HEK293 (cell line): Measurements from ENCODE around the gene TBC1D22A.

Source experiments
- CTCF ChIA-PET: fragments of 350-600 bp; formaldehyde crosslinking; extraction: SDS; loops from one replicate; lab custom pipeline; 2021; ENCODE audit warnings: antibody characterized with exemption; lab: Yijun Ruan, JAX
- POLR2A ChIA-PET: fragments of 300-600 bp; formaldehyde crosslinking; extraction: SDS; loops from one replicate; lab custom pipeline; 2020; ENCODE audit warnings: antibody characterized with exemption, inconsistent platforms; lab: Yijun Ruan, JAX
- H3K27ac ChIP-seq: fragments of 200-500 bp; sonication (Bioruptor generic); 2 replicates; pipeline ENCODE4 v1.5.1; 2014; ENCODE audit warnings: low read depth, low read length, control low read depth, inconsistent platforms; ENCODE audit errors: extremely low read depth
- H3K36me3 ChIP-seq, 2 experiments: fragments of 200-500 bp in 1 of 2; sonication (Bioruptor generic) in 1 of 2; 1 replicate in 1 of 2; 2 replicates in 1 of 2; pipeline ENCODE4 v1.5.1; 2014 to 2017; ENCODE audit warnings: inconsistent platforms in 2 of 2, low read length in 2 of 2; ENCODE audit not compliant: control insufficient read depth in 2 of 2, insufficient read depth in 1 of 2
- H3K4me1 ChIP-seq: fragments of 200-500 bp; sonication (Bioruptor generic); 2 replicates; pipeline ENCODE4 v1.5.1; 2014; ENCODE audit warnings: mild to moderate bottlenecking, low read length, inconsistent platforms; ENCODE audit not compliant: control insufficient read depth, insufficient read depth
- H3K4me3 ChIP-seq: 2 replicates; pipeline ENCODE4 v1.5.1; 2011; ENCODE audit warnings: low read depth, mild to moderate bottlenecking, control low read depth, low read length, moderate library complexity
- H3K9me3 ChIP-seq: fragments of 200-500 bp; sonication (Bioruptor generic); 2 replicates; pipeline ENCODE4 v1.5.1; 2014; ENCODE audit warnings: low read depth, low read length, inconsistent platforms; ENCODE audit not compliant: control insufficient read depth, insufficient read depth
- EGR2 ChIP-seq: fragments of 450-650 bp; formaldehyde crosslinking; IDR thresholded peaks from 2 replicates; pipeline ENCODE4 v1.5.1; 2016; ENCODE audit warnings: low read depth, missing biosample characterization, missing genetic modification characterization
- GLI2 ChIP-seq: fragments of 450-650 bp; formaldehyde crosslinking; IDR thresholded peaks from 2 replicates; pipeline ENCODE4; 2017; ENCODE audit warnings: missing biosample characterization, missing genetic modification characterization, low read depth, borderline replicate concordance
- GLIS2 ChIP-seq: fragments of 450-650 bp; formaldehyde crosslinking; IDR thresholded peaks from 2 replicates; pipeline ENCODE4 v1.5.1; 2016; ENCODE audit warnings: missing biosample characterization, missing genetic modification characterization
- HOXC10 ChIP-seq: sonication (generic); formaldehyde crosslinking; IDR thresholded peaks from 2 replicates; pipeline ENCODE4 v1.8.1; 2023; ENCODE audit warnings: mild to moderate bottlenecking, missing genetic modification reagents
- KLF7 ChIP-seq: fragments of 450-650 bp; formaldehyde crosslinking; IDR thresholded peaks from 2 replicates; pipeline ENCODE4 v1.5.1; 2016; ENCODE audit warnings: missing biosample characterization, missing genetic modification characterization, borderline replicate concordance
- MYNN ChIP-seq: fragments of 450-650 bp; formaldehyde crosslinking; IDR thresholded peaks from 2 replicates; pipeline ENCODE4 v1.5.1; 2016; ENCODE audit warnings: missing biosample characterization, missing genetic modification characterization, borderline replicate concordance
- OSR2 ChIP-seq: fragments of 450-650 bp; formaldehyde crosslinking; IDR thresholded peaks from 2 replicates; pipeline ENCODE4 v1.5.1; 2016; ENCODE audit warnings: missing biosample characterization, missing genetic modification characterization
- SETDB1 ChIP-seq: IDR thresholded peaks from one replicate; pipeline ENCODE4 v1.6.1; 2017; ENCODE audit warnings: mild to moderate bottlenecking, low read length, moderate library complexity, mixed read lengths; ENCODE audit not compliant: insufficient read length
- ZBTB17 ChIP-seq: fragments of 450-650 bp; formaldehyde crosslinking; IDR thresholded peaks from 2 replicates; pipeline ENCODE4 v1.5.1; 2016; ENCODE audit warnings: missing biosample characterization, missing genetic modification characterization
- ZBTB7A ChIP-seq: fragments of 450-650 bp; formaldehyde crosslinking; IDR thresholded peaks from 2 replicates; pipeline ENCODE4 v1.5.1; 2016; ENCODE audit warnings: low read depth, missing biosample characterization, missing genetic modification characterization
- ZFHX2 ChIP-seq: fragments of 450-650 bp; formaldehyde crosslinking; conservative IDR thresholded peaks from 2 replicates; pipeline ENCODE4 v1.5.1; 2016; ENCODE audit warnings: missing biosample characterization, missing genetic modification characterization
- ZNF184 ChIP-seq: fragments of 450-650 bp; IDR thresholded peaks from 2 replicates; pipeline ENCODE4 v1.5.1; 2018; ENCODE audit warnings: missing biosample characterization, mild to moderate bottlenecking, missing genetic modification characterization
- ZNF248 ChIP-seq: fragments of 450-650 bp; formaldehyde crosslinking; IDR thresholded peaks from 2 replicates; pipeline ENCODE4 v1.5.1; 2017; ENCODE audit warnings: missing biosample characterization, missing genetic modification characterization
- ZNF433 ChIP-seq: fragments of 450-650 bp; formaldehyde crosslinking; IDR thresholded peaks from 2 replicates; pipeline ENCODE4 v1.5.1; 2016; ENCODE audit warnings: missing biosample characterization, missing genetic modification characterization, low read depth
- ZNF514 ChIP-seq: fragments of 450-650 bp; formaldehyde crosslinking; IDR thresholded peaks from 2 replicates; pipeline ENCODE4 v1.5.1; 2016; ENCODE audit warnings: missing biosample characterization, missing genetic modification characterization
- ZNF558 ChIP-seq: fragments of 450-650 bp; formaldehyde crosslinking; IDR thresholded peaks from 2 replicates; pipeline ENCODE4 v1.5.1; 2016; ENCODE audit warnings: missing biosample characterization, missing genetic modification characterization
- ZNF560 ChIP-seq: fragments of 450-650 bp; formaldehyde crosslinking; IDR thresholded peaks from 2 replicates; pipeline ENCODE4 v1.5.1; 2017; ENCODE audit warnings: missing biosample characterization, missing genetic modification characterization, borderline replicate concordance
- TF ChIP-seq, protein P1 (sequence below): fragments of 450-650 bp; formaldehyde crosslinking; IDR thresholded peaks from 2 replicates; pipeline ENCODE4 v1.5.1; 2016; ENCODE audit warnings: missing biosample characterization, missing genetic modification characterization
- TF ChIP-seq, protein P2 (sequence below): fragments of 450-650 bp; formaldehyde crosslinking; IDR thresholded peaks from 2 replicates; pipeline ENCODE4 v1.5.0; 2017; ENCODE audit warnings: missing biosample characterization, missing genetic modification characterization, borderline replicate concordance
- TF ChIP-seq, protein P3 (sequence below): fragments of 450-650 bp; formaldehyde crosslinking; IDR thresholded peaks from 2 replicates; pipeline ENCODE4 v1.5.1; 2016; ENCODE audit warnings: missing biosample characterization, missing genetic modification characterization
- TF ChIP-seq, protein P4 (sequence below): fragments of 450-650 bp; formaldehyde crosslinking; IDR thresholded peaks from 2 replicates; pipeline ENCODE4 v1.5.1; 2016; ENCODE audit warnings: missing biosample characterization, missing genetic modification characterization
- TF ChIP-seq, protein P5 (sequence below): fragments of 450-650 bp; formaldehyde crosslinking; IDR thresholded peaks from 2 replicates; pipeline ENCODE4 v1.5.1; 2017; ENCODE audit warnings: missing biosample characterization, missing genetic modification characterization

Gene TBC1D22A

DNA sequence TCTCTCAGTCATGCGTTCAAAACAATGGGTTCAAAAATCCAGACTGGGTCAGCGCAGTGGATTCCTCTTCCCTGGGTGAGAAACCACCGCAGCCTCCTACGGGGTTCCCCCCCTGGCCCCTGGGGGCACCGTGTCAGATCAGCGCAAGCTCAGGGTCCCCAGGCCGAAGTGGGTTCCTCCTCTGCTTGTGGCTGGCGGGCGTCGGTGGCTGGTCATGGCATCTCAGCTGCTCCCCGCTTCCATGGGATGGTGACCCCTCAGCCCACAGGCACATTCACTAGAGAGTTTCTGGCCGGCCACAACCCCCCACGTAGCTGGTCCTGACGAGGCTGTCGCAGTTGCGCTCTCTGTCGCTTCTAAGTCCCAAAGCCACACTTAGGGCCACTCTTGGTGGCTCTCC is 389.8 kb downstream of the TBC1D22A start:
- ChIA-PET POLR2A (no interaction called here), CTCF (no interaction called here)
- Histone ChIP-seq H3K9me3 (no peaks in the 10 kb centered on the region), H3K4me1 (no peaks in the 10 kb centered on the region), H3K27ac (no peak overlapping the region), H3K36me3 (no peaks in the 10 kb centered on the region), H3K4me3 (no peak overlapping the region)
- TF ChIP-seq KLF7 (tag by site-specific recombination) (no peak), ZNF558 (no peak), ZBTB17 (tag by site-specific recombination) (no peak), GLI2 (tag by site-specific recombination) (no peak)
- TF ChIP-seq, protein P1, sequence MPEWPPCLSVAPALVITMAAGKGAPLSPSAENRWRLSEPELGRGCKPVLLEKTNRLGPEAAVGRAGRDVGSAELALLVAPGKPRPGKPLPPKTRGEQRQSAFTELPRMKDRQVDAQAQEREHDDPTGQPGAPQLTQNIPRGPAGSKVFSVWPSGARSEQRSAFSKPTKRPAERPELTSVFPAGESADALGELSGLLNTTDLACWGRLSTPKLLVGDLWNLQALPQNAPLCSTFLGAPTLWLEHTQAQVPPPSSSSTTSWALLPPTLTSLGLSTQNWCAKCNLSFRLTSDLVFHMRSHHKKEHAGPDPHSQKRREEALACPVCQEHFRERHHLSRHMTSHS (tag by site-specific recombination), result no peak

DNA sequence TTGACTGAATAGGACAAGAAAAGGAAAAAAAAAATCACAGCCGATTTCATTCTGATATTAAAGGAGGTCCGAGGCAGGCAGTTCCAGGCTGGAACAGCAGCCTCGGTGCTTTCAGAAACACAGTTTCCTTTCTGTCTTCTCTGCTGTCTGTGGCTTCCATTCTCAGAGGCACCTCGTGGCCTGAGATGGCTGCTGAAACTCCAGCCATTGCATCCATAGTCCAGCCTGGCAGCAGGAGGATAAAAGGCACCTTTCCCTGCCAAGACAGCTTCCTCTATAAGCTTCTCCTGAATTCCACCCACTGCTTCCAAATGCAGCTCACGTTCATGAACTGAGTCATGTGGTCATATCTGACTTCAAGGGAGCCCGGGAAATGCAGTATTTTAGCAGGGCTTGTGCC is 390.5 kb downstream of the TBC1D22A start:
- Histone ChIP-seq H3K4me3 (no peak overlapping the region), H3K4me1 (no peaks in the 10 kb centered on the region), H3K9me3 (no peaks in the 10 kb centered on the region), H3K36me3 (no peaks in the 10 kb centered on the region), H3K27ac (no peak overlapping the region)
- CTCF ChIA-PET, result no interaction called here
- no peak for TF ChIP-seq ZBTB7A (tag by site-specific recombination)
- TF ChIP-seq, protein P2, sequence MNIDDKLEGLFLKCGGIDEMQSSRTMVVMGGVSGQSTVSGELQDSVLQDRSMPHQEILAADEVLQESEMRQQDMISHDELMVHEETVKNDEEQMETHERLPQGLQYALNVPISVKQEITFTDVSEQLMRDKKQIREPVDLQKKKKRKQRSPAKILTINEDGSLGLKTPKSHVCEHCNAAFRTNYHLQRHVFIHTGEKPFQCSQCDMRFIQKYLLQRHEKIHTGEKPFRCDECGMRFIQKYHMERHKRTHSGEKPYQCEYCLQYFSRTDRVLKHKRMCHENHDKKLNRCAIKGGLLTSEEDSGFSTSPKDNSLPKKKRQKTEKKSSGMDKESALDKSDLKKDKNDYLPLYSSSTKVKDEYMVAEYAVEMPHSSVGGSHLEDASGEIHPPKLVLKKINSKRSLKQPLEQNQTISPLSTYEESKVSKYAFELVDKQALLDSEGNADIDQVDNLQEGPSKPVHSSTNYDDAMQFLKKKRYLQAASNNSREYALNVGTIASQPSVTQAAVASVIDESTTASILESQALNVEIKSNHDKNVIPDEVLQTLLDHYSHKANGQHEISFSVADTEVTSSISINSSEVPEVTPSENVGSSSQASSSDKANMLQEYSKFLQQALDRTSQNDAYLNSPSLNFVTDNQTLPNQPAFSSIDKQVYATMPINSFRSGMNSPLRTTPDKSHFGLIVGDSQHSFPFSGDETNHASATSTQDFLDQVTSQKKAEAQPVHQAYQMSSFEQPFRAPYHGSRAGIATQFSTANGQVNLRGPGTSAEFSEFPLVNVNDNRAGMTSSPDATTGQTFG (tag by site-specific recombination), result no peak
- TF ChIP-seq SETDB1, result peak; percentile 23
- TF ChIP-seq, protein P3, sequence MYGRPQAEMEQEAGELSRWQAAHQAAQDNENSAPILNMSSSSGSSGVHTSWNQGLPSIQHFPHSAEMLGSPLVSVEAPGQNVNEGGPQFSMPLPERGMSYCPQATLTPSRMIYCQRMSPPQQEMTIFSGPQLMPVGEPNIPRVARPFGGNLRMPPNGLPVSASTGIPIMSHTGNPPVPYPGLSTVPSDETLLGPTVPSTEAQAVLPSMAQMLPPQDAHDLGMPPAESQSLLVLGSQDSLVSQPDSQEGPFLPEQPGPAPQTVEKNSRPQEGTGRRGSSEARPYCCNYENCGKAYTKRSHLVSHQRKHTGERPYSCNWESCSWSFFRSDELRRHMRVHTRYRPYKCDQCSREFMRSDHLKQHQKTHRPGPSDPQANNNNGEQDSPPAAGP (tag by site-specific recombination), result no peak
- TF ChIP-seq ZBTB17 (tag by site-specific recombination), result no peak
- TF ChIP-seq HOXC10, result no peak
- TF ChIP-seq ZNF184 (tag by site-specific recombination), result no peak
- TF ChIP-seq, protein P4, sequence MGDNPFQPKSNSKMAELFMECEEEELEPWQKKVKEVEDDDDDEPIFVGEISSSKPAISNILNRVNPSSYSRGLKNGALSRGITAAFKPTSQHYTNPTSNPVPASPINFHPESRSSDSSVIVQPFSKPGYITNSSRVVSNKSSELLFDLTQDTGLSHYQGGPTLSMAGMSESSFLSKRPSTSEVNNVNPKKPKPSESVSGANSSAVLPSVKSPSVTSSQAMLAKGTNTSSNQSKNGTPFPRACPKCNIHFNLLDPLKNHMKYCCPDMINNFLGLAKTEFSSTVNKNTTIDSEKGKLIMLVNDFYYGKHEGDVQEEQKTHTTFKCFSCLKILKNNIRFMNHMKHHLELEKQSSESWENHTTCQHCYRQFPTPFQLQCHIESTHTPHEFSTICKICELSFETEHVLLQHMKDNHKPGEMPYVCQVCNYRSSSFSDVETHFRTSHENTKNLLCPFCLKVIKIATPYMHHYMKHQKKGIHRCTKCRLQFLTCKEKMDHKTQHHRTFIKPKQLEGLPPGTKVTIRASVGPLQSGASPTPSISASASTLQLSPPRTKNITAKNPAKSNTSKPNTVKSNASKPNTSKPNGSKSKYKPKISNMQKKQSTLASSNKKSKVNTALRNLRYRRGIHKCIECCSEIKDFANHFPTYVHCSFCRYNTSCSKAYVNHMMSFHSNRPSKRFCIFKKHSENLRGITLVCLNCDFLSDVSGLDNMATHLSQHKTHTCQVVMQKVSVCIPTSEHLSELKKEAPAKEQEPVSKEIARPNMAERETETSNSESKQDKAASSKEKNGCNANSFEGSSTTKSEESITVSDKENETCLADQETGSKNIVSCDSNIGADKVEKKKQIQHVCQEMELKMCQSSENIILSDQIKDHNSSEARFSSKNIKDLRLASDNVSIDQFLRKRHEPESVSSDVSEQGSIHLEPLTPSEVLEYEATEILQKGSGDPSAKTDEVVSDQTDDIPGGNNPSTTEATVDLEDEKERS, result peak; percentile 76
- POLR2A ChIA-PET, result no interaction called here

DNA sequence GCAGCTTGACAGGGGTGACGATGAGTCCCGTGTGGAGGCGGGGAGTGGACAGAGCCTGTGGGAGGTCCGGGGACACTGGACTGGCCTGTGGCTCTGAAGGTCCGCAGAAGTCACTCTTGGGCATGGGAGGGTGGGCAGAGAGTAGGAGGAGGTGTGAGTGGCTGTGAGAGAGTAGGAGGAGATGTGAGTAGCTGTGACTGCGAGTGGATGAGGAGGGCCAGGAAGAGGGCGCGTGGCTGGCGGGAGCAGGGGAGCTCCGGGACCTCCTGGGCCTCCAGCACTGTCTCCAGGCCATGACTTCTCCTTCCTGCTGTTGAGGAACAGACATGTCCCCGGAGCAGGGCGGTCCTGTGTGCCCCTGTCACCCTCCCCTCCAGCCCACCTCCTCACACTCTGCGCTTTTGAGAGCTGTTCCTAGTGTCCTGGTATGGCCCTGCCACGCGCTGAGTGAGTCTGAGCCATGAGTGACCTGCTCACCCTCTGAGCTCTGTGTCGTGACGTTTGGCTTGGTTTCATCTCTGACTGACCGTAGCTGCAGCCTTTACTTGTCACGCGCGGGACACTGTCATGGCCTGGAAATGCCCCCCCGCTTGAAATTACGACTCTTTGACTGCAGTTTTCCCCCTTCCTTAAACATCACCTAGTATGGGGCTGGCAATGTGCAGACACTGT is 391.5 kb downstream of the TBC1D22A start:
- Histone ChIP-seq H3K9me3 (no peaks in the 10 kb centered on the region), H3K27ac (no peak overlapping the region), H3K4me3 (no peak overlapping the region), H3K36me3 (peaks cover 0 to 4% of the 10 kb centered on the region in 2 experiments; a peak in 1 of 3 replicates), H3K4me1 (no peaks in the 10 kb centered on the region)
- CTCF ChIA-PET, result interaction anchor here (0.6 kb wide), 1 partner anchor 1348 kb away, joined by 3 read pairs; no protein-coding TSS in a partner anchor
- POLR2A ChIA-PET, result no interaction called here
- TF ChIP-seq ZFHX2 (tag by site-specific recombination), result peak; percentile 81
- no peak for TF ChIP-seq MYNN (tag by site-specific recombination)
- peak; percentile 84 for TF ChIP-seq EGR2
- no peak for TF ChIP-seq GLIS2
- TF ChIP-seq, protein P5, sequence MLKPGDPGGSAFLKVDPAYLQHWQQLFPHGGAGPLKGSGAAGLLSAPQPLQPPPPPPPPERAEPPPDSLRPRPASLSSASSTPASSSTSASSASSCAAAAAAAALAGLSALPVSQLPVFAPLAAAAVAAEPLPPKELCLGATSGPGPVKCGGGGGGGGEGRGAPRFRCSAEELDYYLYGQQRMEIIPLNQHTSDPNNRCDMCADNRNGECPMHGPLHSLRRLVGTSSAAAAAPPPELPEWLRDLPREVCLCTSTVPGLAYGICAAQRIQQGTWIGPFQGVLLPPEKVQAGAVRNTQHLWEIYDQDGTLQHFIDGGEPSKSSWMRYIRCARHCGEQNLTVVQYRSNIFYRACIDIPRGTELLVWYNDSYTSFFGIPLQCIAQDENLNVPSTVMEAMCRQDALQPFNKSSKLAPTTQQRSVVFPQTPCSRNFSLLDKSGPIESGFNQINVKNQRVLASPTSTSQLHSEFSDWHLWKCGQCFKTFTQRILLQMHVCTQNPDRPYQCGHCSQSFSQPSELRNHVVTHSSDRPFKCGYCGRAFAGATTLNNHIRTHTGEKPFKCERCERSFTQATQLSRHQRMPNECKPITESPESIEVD (tag by site-specific recombination), result no peak
- no peak for TF ChIP-seq SETDB1
- TF ChIP-seq ZNF514 (tag by site-specific recombination), result no peak
- TF ChIP-seq ZNF433 (tag by site-specific recombination), result no peak
- no peak for TF ChIP-seq OSR2 (tag by site-specific recombination)
- no peak for TF ChIP-seq ZNF248 (tag by site-specific recombination)
- no peak for TF ChIP-seq ZNF560
